GM21825 (cell line): ENCODE results near the gene ABL1.
"Not testable (repeated sequence)": the region's sequence is repeated elsewhere in the genome, so short reads cannot be mapped to it uniquely, and the experiment has no call there.

Experiments
- ATAC-seq: cut with Tn5 transposase; IDR thresholded peaks from one replicate; pipeline ENCODE4 v1.9.1; 2021; ENCODE audit warnings: mild to moderate bottlenecking, moderate library complexity; ENCODE audit not compliant: unreplicated experiment

Gene ABL1

DNA sequence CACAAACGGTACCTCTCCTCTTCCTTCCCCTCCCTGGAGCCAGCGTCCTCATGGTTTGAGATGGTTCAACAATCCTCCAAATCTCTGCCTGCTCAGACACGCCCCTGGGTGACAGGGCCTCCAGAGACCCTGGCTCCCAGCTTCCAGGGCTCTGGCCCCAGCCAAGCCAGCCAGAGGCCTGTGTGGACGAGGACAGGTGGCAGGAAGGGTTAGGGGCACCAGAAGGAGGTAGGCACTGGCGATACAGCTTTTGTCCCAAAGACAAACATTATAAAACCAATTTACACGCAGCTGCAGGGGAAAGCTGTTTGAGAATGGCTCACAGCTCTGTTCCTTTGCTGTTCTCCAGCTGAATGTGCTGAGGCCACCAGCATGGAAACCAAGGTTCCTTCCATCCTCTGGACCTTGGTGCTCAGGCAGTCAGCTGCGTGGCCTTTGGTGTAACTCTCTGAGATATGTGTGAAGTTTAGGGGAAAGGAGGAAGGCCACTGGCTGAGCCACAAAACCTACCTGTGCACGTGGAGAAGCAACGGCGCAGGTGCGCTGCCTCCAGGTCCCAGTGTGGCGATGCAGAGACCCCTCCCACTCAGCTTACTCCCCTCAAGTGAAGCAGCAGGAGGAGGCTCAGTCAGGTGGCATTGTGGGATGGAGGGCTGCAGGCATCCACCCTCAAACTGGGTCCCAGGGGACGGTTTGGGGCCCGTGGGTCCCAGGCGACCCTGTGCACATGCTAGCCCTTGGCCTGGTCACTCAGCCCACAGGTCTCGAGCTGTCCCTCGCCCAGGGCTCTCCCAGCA, 65.8 kb downstream of the ABL1 start:
- no peak for ATAC-seq

DNA sequence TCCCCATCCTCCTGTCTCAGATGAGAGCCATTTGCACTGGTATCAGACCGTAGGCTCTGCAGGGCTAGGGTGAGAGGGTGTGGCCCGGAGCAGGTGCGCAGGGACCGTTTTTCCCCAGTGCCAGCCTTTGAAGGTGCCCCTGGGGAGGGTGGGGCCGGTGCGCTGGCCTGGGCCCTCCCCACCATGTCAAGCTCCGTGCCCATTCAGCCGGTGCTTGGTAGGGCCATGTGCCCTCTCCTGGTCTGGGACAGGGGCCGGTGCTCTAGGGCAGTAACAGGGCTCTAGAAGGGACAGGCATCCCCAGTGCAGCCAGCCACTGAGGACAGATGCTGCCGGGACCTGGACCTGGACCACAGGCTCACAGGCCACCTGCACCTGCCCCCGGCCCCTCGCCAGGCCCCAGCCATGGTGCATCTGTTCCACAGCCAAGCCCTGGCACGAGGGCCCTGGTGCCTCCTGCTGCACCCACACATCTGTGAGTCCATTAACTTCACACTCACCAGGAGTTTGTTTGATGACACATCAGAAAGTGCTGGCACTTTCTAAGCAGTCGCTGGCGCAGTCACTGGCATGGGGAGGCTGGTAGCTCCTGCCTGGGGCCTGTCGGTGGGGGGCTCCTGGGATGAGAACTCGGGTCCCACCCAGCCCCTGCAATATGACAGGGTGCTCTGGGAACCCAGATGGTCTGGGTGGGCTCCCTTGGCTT, 66.6 kb downstream of the ABL1 start:
- no peak for ATAC-seq

DNA sequence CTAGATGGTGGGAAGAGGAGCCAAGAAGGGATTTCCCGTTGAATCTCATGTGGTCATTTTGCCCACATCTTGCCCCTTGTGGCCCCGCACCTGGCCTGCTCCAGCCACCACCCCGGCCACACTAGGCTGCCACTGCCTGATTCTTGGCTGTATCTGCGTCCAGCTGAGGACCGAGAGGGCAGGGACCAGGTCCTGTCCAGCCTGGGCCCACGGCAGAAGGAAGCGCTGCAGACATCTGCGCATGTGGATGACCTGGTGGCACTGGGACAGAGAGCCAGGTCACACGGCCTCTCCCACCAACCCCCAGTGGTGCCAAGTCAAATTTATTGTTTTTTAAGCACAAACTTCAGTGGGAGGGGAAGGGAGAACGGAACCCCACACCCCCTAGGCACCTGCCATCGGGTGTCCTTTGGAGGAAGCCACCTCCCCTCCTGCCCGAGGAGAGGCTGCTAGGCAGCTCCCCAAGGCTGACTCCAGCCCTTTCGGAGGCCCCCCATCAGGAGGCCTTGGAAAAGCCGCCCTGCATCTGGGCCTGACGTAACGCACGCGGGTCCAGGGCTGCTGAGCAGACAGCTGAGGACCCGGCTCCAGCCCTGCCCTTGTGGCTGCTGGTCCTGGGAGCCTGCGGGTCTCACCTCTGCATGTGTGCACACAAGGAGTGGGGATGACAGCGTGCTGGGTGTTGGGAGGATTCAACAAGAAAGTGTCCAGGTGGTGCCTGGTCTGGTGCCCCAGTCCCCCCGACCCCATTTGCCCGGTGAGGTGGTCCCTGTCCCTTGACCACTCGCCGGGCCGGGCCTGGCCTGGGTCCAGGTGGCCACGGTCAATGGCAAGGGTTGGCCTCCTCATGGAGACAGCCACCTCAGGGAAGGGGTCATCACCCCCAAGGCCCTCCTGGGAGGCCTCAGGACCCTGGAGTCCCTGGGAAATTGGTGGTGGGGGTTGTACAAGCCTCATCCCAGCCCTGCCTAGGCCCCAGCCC, 67.4 kb downstream of the ABL1 start:
- no peak for ATAC-seq

DNA sequence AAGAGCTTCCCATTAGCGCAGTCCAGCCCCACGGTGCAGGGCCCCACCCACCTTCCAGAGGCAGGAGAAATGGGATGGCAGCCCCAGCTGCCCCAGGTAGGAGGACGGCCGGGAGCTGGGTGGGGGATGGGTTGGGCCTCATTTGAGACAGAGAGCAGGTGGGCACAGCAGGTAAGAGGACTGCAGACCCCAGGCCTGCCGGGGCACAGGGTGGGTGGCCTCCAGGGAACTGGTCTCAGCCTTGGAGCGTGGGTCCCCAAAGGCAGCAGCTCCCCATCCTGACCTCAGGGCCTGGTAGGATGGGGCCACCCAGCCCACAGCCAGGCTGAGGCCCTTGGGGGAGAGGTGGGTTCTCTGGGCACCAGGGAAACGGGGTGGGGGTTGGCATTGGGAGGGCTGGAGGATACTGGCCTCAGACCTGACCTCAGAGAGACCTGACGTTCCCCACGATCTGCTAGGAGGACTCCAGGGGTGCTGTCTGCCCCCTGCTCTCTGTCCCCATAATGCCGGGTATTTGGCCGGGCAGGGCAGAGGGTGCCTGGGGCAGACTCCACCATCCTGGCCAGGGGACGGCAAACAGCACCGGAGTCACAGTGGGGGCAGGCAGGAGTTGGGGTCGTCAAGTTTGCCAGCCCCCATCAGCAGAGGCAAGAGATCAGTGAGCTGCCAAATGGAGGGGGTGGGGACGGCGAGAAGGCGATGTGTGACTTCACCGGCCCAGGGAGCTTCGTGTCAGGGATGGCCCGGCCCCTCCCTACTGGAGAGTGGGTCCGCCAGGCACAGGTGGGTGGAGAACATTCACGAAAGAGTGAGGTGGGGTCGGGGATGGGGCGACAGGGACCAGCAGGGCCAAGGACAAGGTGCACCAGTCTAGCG, 68.4 kb downstream of the ABL1 start:
- ATAC-seq: no peak

- no peak for ATAC-seq
These were observed 69.3 kb downstream of the ABL1 start for GRCh38 chr9:130904070-130905044.

GRCh38 chr9:130905125-130905901, 70.3 kb downstream of the ABL1 start:
- ATAC-seq: no peak

DNA sequence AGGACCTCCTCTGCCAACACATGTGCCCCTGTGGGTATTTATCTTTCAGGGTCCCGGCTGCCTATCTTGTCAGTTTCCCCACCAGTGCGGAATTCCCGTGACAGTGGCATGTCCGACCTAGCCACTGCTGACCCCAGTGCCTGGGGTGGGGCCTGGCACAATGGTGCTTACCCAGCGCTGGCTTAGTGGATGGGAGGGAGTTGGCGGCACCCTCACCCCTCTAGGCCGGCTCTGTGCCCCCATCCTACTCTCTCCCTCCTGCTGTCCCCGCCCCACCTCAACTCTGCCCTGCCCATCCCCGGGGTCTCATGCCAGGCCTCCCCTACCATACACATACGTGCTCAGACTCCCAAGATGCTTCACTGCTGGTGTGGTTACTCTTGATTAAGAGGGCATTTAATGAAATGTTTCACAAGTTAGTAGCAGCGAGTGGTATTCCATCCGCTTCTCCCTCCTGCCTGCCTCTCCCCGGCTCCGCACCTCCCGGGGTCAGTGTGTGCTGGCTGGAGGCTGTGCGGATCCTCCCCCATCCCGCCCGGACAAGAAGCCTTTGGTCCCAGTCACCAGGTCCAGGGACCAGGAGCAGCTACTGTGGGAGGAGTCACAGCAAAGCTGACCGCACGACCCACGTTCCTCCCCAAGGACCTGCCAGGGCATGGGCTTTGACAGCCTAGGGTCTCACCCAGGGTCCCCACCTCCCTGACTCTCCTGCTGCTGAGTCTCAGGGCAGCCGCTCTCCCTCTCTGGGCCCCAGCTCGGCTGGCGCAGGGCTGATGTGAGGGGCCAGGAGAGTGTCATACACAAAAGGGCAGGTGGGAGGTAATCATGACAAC, 71.1 kb downstream of the ABL1 start:
- no peak for ATAC-seq

GRCh38 chr9:130906735-130907416, 71.8 kb downstream of the ABL1 start:
- ATAC-seq: no peak

DNA sequence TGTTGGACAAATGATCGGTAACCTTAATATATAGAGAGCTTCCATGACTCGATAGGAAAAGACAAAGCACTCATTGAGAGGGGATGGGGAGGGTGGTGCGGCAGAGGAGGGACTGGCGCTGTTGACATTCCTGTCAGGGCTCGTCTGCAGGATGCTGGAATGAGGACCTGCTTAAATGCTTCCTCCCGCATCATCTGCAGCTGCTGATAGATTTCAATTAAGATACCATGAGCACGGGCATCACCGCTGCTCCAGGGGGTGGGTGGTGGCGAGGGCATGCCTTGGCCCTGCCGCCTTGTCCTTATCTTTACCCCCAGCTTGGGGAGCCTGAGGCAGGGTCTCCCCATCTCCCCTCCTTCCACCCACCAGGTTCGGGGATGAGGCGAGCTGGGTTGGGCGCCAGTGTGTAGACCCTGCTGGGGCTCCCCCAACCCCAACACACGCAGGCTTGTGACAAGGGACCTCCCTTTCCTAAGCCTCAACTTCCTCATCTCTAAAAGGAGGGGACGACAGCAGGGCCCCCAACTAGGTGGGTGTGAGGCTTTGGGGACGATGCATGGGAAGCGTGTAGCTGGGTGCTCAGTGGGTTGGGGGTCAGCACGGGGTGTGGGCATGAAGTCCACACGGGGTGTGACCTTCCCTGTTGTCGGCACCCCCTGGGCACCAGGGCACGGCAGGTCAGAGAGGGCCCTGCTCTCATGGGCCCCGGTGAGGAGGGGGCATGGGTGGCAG, 73.3 kb downstream of the ABL1 start:
- ATAC-seq: no peak

GRCh38 chr9:130908878-130909355, 73.9 kb downstream of the ABL1 start:
- ATAC-seq: no peak

- not testable (repeated sequence) for ATAC-seq
These were observed 75.0 kb downstream of the ABL1 start for GRCh38 chr9:130910041-130910440.

GRCh38 chr9:130910670-130911069, 75.6 kb downstream of the ABL1 start:
- not testable (repeated sequence) for ATAC-seq

DNA sequence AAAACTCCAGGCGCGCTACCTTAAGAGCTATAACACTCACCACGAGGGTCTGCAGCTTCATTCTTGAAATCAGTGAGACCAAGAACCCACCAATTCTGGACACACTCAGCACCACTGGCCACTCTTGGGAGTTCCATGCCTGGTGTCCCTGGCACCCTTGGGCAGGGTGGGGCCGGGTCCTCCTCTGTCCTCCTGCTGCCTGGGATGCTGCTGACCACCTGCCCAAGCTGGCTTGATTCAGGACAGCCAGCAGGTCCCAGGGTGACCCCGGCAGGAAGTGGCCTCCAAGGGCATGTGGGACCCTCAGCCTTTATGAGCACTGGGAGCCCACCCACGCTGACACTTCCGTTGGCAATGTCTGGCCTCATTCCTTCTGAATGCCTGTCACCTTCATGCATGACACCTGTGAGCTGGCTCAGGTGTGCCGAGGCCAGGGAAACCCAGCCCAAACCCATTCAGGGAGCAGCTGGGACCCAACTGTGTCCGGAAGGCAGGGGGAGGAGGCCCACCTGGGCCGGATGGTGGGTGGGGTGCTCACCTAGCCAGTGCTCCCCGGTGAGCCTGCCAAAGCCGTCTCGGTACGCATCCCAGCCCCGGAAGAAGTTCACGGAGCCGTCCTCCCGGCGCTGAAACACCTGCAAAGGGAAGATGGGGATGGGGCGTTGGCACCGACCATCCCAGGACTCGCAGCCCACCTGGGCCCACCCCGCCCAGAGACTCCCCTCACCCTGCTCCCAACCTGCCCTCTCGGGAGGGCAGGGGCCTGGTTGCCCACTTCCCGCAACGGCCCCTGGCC, 76.4 kb downstream of the ABL1 start:
- no peak for ATAC-seq

- no peak for ATAC-seq
These were observed 78.0 kb downstream of the ABL1 start for GRCh38 chr9:130912932-130913598.
